K562 (cell line): ENCODE data around the gene SPTBN4. TPM values are rescaled to one million over a fixed set of nuclear protein-coding genes. Genes with fewer than 3 reads are reported as not detected.
A peak's percentile ranks its signal among the peaks of the same experiment; 100 is the strongest.

ENCODE experiments used
- ATF4 ChIP-seq: fragments of 450-650 bp; formaldehyde crosslinking; IDR thresholded peaks from 2 replicates; pipeline ENCODE4 v1.4.0; 2022; ENCODE audit warnings: mild to moderate bottlenecking, moderate library complexity
- COPS2 ChIP-seq: fragments of 450-650 bp; conservative IDR thresholded peaks from 2 replicates; pipeline ENCODE4 v1.6.1; 2016; ENCODE audit warnings: mild to moderate bottlenecking, moderate library complexity
- DDX20 ChIP-seq: fragments of 450-650 bp; IDR thresholded peaks from 2 replicates; pipeline ENCODE4 v1.6.1; 2016; ENCODE audit warnings: missing genetic modification characterization, low read depth, mild to moderate bottlenecking, missing compliant biosample characterization, moderate library complexity
- E4F1 ChIP-seq: fragments of 250-450 bp; sonication (Bioruptor Pico); IDR thresholded peaks from 2 replicates; pipeline ENCODE4 v1.5.0; 2021; ENCODE audit warnings: mild to moderate bottlenecking, borderline replicate concordance
- HEY1 ChIP-seq: fragments of 250-450 bp; sonication (Bioruptor Pico); IDR thresholded peaks from 2 replicates; pipeline ENCODE4 v1.5.0; 2020; ENCODE audit warnings: mild to moderate bottlenecking, moderate library complexity, borderline replicate concordance
- HMG20A ChIP-seq: fragments of 450-650 bp; formaldehyde crosslinking; conservative IDR thresholded peaks from 2 replicates; pipeline ENCODE4 v1.4.0; 2020; ENCODE audit warnings: mild to moderate bottlenecking, mixed read lengths
- NELFE ChIP-seq: IDR thresholded peaks from 2 replicates; pipeline ENCODE4 v1.6.1; 2011; ENCODE audit warnings: mild to moderate bottlenecking; ENCODE audit not compliant: insufficient read depth, insufficient read length
- PRPF4 ChIP-seq: fragments of 200-400 bp; formaldehyde crosslinking; IDR thresholded peaks from one replicate; pipeline ENCODE4 v1.6.1; 2017; ENCODE audit warnings: low read length, low read depth, mild to moderate bottlenecking; ENCODE audit not compliant: insufficient read depth, poor library complexity, severe bottlenecking
- PTTG1 ChIP-seq: fragments of 450-650 bp; IDR thresholded peaks from 2 replicates; pipeline ENCODE4 v1.6.1; 2016; ENCODE audit warnings: low read depth, mild to moderate bottlenecking, missing genetic modification characterization, missing compliant biosample characterization
- RBM15 ChIP-seq: fragments of 200-400 bp; formaldehyde crosslinking; IDR thresholded peaks from 2 replicates; pipeline ENCODE4 v1.6.1; 2018; ENCODE audit warnings: mild to moderate bottlenecking, low read length, moderate library complexity; ENCODE audit not compliant: insufficient read depth
- SMARCA5 ChIP-seq: fragments of 450-650 bp; IDR thresholded peaks from 2 replicates; pipeline ENCODE4 v1.6.1; 2016
- TFAP4 ChIP-seq: sonication (generic); formaldehyde crosslinking; IDR thresholded peaks from 2 replicates; pipeline ENCODE4 v1.8.0; 2022; ENCODE audit warnings: missing genetic modification reagents, mild to moderate bottlenecking, moderate library complexity, borderline replicate concordance
- ZBTB17 ChIP-seq: fragments of 450-650 bp; formaldehyde crosslinking; IDR thresholded peaks from 2 replicates; pipeline ENCODE4 v1.4.0; 2020; ENCODE audit warnings: mild to moderate bottlenecking
- ZBTB2 ChIP-seq: fragments of 450-650 bp; IDR thresholded peaks from 2 replicates; pipeline ENCODE4 v1.6.1; 2016; ENCODE audit warnings: antibody characterized with exemption
- ZBTB33 ChIP-seq: sonication (generic); formaldehyde crosslinking; IDR thresholded peaks from 2 replicates; pipeline ENCODE4 v1.8.1; 2023; ENCODE audit warnings: mild to moderate bottlenecking, missing genetic modification reagents
- ZC3H11A ChIP-seq: IDR thresholded peaks from 2 replicates; pipeline ENCODE4 v1.6.1; 2012; ENCODE audit warnings: low read depth, low read length, improper control_type of control experiment
- ZNF224 ChIP-seq: sonication (generic); formaldehyde crosslinking; IDR thresholded peaks from 2 replicates; pipeline ENCODE4 v1.8.0; 2022; ENCODE audit warnings: mild to moderate bottlenecking, missing genetic modification reagents
- ZNF232 ChIP-seq: sonication (generic); formaldehyde crosslinking; IDR thresholded peaks from 2 replicates; pipeline ENCODE4 v1.8.0; 2022; ENCODE audit warnings: mild to moderate bottlenecking, missing genetic modification reagents
- ZNF785 ChIP-seq: fragments of 250-450 bp; sonication (Bioruptor Pico); IDR thresholded peaks from 2 replicates; pipeline ENCODE4 v1.4.0; 2020; ENCODE audit warnings: mild to moderate bottlenecking
- polyA plus RNA-seq, 8 experiments: library from polyadenylated mRNA; depleted of rRNA in 4 of 8; stranded (reverse) in 5 of 8; unstranded in 3 of 8; fragments of >200 nt; fragmentation: Nextera tagmentation in 2 of 8; fragmentation: Illumina TruSeq in 1 of 8; extraction: Ambion mirVana in 2 of 8; extraction: Trizol in 1 of 8; gene quantifications; 2 replicates each; pipeline versions ENCODE4 v1.2.1 to v1.2.3, GENCODE V29; 2011 to 2014; ENCODE audit warnings: inconsistent platforms in 1 of 8, missing spikeins in 1 of 8
- total RNA-seq, 7 experiments: library from RNA; depleted of rRNA in 6 of 7; stranded (reverse); fragments of >200 nt in 6 of 7; fragmentation: Illumina TruSeq in 2 of 7; extraction: Trizol in 2 of 7; gene quantifications; 2 replicates each; pipeline versions ENCODE4 v1.2.1 to v1.2.3, GENCODE V29; 2011 to 2021; ENCODE audit warnings: low replicate concordance in 1 of 7

SPTBN4 gene
- total and polyA plus RNA-seq, 9 of the 15 experiments (the other 6 are each of a cell fraction or from before 2014, with no cell fraction given) = 0.01 to 1.5 (median 0.86) TPM

GRCh38 chr19:40420766-40421765 lies 45.7 kb upstream of the SPTBN4 start (continued):
- TF ChIP-seq TFAP4 (CRISPR knock-in tag) (peak; percentile 88), ZBTB17 (peak; percentile 32; the same call in 1 of the 2 replicates), ZNF232 (CRISPR knock-in tag) (0 out of 2 replicates have a peak, but pooled peaks have one; percentile 59), HEY1 (CRISPR knock-in tag) (no peak), ZNF785 (no peak), RBM15 (no peak), COPS2 (no peak), ZC3H11A (no peak), ZBTB2 (0 out of 2 replicates have a peak, but pooled peaks have one; percentile 62), ZBTB33 (CRISPR knock-in tag) (peak; percentile 89), ATF4 (CRISPR knock-in tag) (no peak; the same call in 1 of the 2 replicates), NELFE (no peak), PTTG1 (tag) (no peak), SMARCA5 (no peak), PRPF4 (no peak), DDX20 (no peak), ZNF224 (CRISPR knock-in tag) (no peak), E4F1 (no peak), HMG20A (CRISPR knock-in tag) (no peak)
